Uterus (tissue), 2 donors: ENCODE data around the gene SOD3.

ENCODE experiments used
- CTCF ChIP-seq, 4 experiments: fragments of 200-600 bp in 2 of 4; fragments of 450-650 bp in 2 of 4; sonication (generic) in 2 of 4; IDR thresholded peaks; one replicate each; pipeline ENCODE4 v1.5.1; 2016 to 2019; ENCODE audit warnings: antibody characterized with exemption in 4 of 4, mild to moderate bottlenecking in 2 of 4, moderate library complexity in 1 of 4
- POLR2A ChIP-seq, 2 donors: fragments of 450-650 bp; IDR thresholded peaks; one replicate each; pipeline ENCODE4 v1.6.1; 2016; ENCODE audit warnings: antibody characterized with exemption in 2 of 2, mild to moderate bottlenecking in 1 of 2, moderate library complexity in 1 of 2

- no peak for TF ChIP-seq POLR2A (IDR thresholded peaks at IDR 0.05)
- no peak for TF ChIP-seq CTCF (IDR thresholded peaks at IDR 0.05)
These were observed 11.0 kb downstream of the SOD3 start for GRCh38 chr4:24806206-24806990.
